T1000 (cell line): ENCODE measurements around the gene SNRPD1.
A peak's percentile ranks its signal among the peaks of the same experiment; 100 is the strongest.
"Not testable (repeated sequence)": the region's sequence is repeated elsewhere in the genome, so short reads cannot be mapped to it uniquely, and the experiment has no call there.

Experiments used
- DNase-seq: peaks from one replicate; lab custom pipeline; 2025; ENCODE audit warnings: mixed read lengths; lab: John Stamatoyannopoulos, UW

SNRPD1 gene

GRCh38 chr18:21636769-21637168 lies 24.7 kb downstream of the SNRPD1 start:
- no peak for DNase-seq

GRCh38 chr18:21638822-21639221 lies 26.7 kb downstream of the SNRPD1 start:
- DNase-seq, result no peak

- DNase-seq, result not testable (repeated sequence)
These were observed 28.3 kb downstream of the SNRPD1 start for GRCh38 chr18:21640375-21640774.

DNA sequence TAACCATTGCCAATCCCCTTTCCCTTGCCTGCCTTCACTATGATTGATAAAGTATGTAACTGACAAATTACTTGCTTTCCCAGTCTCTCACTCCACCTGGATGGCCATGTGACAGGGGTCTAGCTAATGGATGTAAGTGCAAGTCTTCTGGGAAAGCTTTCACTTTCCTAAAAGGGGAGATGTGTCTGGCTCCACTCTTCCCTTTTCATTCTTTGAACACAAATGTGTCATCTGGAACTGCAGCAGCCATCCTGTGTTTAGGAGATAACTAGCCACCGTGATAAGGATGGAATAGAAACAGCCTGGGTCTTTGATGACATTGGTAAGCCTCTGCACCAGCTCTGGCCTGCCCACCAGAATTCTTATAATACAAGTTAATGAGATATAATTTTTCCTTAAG lies 38.2 kb downstream of the SNRPD1 start:
- no peak for DNase-seq

GRCh38 chr18:21652073-21652472 lies 40.0 kb downstream of the SNRPD1 start:
- DNase-seq, result no peak

GRCh38 chr18:21653361-21653760 lies 41.2 kb downstream of the SNRPD1 start:
- no peak for DNase-seq

DNA sequence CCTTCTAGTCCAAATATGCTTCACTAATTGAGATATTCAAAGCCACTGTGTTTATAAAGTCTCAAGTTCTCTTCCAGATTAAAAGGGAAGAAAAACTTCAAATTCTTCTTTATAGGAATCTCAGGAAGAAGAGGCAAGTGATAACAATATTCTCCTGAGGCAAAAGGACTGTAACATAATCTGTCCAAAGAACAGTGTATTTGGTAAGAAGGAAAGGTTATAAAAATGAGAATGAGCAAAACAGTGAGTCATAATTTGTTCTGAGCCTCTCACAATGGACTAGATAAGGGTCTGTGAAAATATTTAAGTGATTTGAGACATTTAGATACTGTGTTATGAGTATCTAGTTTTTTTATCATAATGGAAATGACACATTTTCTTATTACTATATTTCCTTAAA lies 44.3 kb downstream of the SNRPD1 start:
- no peak for DNase-seq

- no peak for DNase-seq
These were observed 48.0 kb downstream of the SNRPD1 start for GRCh38 chr18:21660078-21660477.

DNA sequence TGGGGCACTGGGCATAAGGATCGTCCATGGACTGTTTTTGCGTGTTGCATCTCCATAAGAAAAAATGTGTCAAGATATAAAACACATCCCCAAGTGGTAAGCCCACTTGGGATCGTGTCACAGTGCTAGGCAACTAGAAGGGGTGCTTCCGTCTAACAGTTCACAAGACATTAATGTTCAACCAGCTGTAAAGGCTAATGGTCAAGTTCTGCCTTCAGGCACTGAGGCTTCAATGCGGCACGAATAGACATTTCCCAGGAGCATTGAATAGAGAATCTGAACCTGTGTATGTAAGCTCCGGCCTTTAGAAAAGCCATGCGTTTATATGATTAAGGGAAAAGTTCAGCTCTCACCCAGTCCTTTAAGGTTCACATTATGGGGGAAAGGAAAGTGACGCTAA lies 50.5 kb downstream of the SNRPD1 start:
- no peak for DNase-seq

GRCh38 chr18:21663578-21663977 lies 51.5 kb downstream of the SNRPD1 start:
- no peak for DNase-seq

DNA sequence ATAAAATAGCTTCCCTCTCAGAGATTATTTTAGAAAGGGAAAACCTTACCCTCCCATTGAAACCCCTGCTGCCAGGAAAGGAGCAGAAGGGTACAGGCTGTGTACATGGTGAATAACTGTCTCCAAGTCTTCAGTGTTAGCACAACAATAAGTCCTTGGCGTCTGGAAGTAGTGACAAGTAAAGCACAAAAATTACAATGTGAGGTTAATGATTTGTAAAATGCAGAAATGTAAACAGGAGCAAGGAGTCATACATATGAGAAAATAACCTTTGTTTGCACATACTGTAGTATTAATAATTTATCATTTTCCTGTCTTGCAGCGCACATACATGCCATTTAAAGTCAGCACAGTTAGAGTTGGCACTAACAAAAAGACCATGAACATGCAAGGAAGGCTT lies 52.0 kb downstream of the SNRPD1 start:
- DNase-seq, result no peak

DNA sequence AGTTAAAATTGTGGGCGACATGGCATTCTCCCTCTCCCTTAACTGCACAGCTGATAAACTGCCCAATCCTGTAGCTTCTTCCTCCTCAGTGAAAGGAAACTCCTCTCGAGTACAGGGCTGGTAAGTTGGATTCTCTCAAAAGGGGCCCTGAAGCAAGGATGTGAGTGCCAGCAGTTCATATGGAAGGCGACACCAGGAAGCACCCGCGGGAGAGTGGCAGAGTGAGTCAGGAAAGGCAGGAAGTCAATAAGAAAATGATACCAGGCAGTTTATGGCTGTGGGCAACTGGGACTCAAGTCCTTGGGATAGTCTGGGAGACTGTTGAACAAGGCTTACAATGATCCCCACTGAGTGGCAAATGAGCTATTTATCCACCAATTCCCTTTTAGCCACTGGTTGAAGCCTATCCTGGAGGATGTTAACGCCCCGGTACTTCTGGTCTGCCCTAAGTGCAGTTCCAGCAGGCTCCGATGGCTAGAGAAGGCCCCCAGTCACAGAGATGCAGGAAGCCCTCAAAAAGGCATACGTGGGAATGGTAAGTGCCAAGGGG lies 57.7 kb downstream of the SNRPD1 start:
- no peak for DNase-seq

GRCh38 chr18:21672521-21673267 lies 60.6 kb downstream of the SNRPD1 start:
- peak; percentile 70 for DNase-seq

DNA sequence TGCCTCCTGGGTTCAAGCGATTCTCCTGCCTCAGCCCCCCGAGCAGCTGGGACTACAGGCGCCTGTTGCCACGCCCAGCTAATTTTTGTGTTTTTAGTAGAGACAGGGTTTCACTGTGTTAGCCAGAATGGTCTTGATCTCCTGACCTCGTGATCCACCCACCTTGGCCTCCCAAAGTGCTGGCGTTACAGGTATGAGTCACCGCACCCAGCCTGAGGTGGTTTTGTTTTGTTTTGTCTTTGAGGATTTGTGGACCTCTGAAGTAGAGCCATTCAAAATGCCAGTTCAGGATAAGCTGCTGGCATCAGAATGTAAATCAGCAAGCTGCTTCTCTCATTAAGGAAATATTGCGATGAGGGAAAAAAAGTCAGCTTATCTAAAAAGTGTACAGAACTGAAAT lies 63.2 kb downstream of the SNRPD1 start:
- DNase-seq, result not testable (repeated sequence)

DNA sequence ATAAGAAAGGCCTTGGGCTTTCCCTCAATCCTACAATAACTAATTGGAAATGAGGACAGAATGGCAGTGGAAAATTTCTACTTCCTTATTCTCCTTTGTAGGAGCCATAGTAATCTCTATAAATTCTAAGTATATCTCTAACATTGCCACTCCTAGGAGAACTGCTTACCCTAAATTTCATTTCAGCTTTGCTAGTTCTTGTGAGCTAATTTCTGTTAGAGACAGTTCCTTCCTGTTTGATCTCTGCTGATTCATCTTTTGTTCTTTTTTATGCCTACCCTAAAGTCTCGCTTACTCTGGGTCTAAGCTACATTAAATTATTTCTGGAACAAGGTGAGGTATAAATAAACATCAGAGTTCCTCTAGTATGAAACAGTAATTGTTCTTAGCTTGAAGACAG lies 66.7 kb downstream of the SNRPD1 start:
- no peak for DNase-seq

- DNase-seq, result no peak
These were observed 68.0 kb downstream of the SNRPD1 start for GRCh38 chr18:21680161-21680560.

GRCh38 chr18:21682371-21683051 lies 70.4 kb downstream of the SNRPD1 start:
- no peak for DNase-seq
